GM21723 (cell line): Measurements from ENCODE around the gene AP1B1.
"Not testable (repeated sequence)": the region's sequence is repeated elsewhere in the genome, so short reads cannot be mapped to it uniquely, and the experiment has no call there.

ENCODE experiments used
- ATAC-seq: cut with Tn5 transposase; IDR thresholded peaks from one replicate; pipeline ENCODE4 v1.9.1; 2021; ENCODE audit warnings: mild to moderate bottlenecking, moderate library complexity; ENCODE audit not compliant: unreplicated experiment

AP1B1 gene

GRCh38 chr22:29387921-29388758 is at the start of gene AP1B1:
TSS of gene AP1B1 (minus strand) at chr22:29388570. CDS start at chr22:29367243, 21,327 bp downstream.
- ATAC-seq = peak; percentile 85

- ATAC-seq = no peak
Observed at GRCh38 chr22:29435236-29436136, 47.1 kb upstream of the AP1B1 start.

DNA sequence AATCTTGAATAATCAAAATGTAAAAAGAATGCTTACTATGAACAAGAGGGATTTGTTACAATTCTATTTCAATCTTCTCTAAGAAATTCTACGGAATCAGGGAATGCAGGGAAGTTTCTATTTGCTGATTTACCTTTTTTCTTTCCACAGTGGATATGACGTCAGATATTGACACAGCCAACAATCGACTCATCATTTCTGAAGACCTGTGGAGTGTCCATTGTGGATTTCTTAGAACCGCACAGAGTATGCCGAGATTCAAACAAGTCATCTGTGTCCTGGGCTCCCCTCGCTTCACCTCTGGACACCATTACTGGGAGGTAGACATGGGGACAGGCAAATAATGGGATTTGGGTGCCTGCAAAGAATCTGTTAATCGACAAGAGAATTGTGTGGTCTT is 45.9 kb upstream of the AP1B1 start:
- ATAC-seq = no peak

DNA sequence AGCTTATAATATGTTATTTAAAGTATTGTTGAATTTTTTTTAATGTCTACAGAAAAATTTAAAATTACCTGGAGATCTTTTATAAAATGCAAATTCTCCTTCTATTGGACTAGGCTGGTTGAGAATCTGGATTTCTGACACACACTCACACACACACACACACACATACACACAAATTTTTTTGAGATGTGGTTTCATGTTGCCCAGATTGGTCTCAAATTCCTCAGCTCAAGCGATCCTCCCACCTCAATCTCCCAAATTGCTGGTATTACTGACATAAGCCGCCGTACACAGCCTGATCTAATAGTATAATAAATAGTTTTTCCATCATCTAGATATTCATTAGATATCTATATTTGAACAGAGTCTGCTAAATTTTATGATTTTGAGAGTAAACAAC is 45.5 kb upstream of the AP1B1 start:
- no peak for ATAC-seq

GRCh38 chr22:29431986-29432385 is 43.6 kb upstream of the AP1B1 start:
- no peak for ATAC-seq

DNA sequence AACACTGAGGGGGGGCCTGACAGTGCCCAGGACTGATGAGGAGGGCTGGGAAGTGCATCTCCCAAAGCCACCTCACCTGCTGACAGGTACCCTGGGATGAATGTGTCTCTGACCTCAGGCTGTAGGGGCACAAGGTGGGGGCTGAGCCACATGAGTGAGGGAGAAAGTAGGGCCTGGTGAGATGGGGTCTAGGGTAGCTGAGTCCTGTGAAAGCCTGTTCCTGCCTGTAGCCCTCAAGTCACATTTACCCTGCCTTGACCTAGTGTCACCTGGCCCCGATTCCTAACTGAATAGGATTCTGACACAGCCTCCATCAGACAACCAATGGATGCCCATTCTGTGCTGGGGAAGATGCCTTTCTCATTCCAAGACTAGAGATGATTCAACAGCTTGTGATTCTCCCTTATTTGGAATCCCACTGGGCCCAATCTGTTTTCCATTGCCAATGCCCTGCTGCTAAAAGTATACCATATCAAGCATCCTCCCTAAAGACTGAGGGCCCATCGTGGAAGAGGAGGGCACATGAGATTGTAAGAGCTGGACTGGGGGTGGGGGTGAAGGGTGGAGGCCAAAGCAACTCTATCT is 38.9 kb upstream of the AP1B1 start:
- ATAC-seq = no peak

DNA sequence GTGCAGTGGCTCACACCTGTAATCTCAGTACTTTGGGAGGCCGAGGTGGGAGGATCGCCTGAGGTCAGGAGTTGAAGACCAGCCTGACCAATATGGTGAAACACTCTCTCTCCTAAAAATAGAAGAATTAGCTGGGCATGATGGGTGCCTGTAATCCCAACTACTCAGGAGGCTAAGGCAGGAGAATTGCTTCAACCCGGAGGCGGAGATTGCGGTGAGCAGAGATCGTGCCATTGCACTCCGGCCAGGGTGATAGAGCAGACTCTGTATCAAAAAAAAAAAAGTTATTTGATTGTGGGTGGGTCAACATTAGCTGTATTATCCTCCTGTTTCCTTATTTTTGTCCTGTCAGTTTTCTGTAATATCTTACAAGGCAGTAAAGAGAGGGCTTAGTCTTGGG is 38.1 kb upstream of the AP1B1 start:
- no peak for ATAC-seq

GRCh38 chr22:29418704-29419103 is 30.3 kb upstream of the AP1B1 start:
- not testable (repeated sequence) for ATAC-seq

GRCh38 chr22:29414951-29415591 is 26.7 kb upstream of the AP1B1 start:
- ATAC-seq = not testable (repeated sequence)

GRCh38 chr22:29412772-29413171 is 24.4 kb upstream of the AP1B1 start:
- ATAC-seq = not testable (repeated sequence)

DNA sequence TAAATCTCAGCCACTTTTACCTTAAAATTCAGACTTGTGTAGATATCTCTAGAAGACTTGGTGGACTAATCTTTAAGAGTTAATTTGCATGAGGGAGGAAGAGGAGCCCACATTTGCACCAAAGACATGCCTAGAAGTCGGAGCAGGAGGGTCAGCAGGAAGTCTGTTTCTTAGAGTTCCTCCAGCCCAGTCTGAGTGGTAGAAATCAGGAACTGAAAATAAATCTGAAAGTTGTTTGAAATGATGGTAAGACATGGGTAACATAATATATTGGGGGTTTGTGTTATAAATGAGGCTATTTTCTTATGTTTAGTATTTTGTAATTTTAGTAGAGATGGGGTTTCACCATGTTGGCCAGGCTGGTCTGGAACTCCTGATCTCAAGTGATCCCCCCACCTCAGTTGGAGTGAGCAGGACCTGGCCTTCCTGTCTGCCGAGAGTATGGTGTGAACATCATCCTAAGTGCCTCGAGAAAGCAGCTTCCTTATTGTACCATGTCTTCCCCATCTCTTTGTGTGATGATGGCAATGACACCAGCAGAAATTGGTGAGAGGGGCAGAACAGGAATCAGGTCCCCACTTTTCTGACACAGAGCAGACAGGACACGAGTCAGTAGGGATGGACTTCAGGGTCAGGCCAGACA is 23.3 kb upstream of the AP1B1 start:
- ATAC-seq = peak; percentile 67

DNA sequence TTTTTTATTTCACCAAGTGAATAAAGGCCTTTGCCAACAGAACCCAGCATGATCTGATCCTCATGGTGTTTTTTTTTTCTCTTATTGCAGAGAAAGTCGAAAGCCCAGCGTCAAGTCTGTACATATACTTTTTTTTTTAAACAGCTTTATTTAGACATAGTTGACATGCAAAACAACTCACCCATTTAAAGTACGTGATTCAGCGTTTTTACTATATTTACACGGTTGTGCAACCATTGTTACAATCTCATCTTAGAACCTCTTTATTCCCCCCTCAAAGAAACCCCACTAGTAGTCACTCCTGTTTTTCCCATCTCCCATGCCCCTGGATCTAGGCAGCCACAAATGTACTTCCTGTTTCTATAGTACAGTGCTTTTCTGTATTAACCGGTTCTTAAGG is 20.6 kb upstream of the AP1B1 start:
- no peak for ATAC-seq

DNA sequence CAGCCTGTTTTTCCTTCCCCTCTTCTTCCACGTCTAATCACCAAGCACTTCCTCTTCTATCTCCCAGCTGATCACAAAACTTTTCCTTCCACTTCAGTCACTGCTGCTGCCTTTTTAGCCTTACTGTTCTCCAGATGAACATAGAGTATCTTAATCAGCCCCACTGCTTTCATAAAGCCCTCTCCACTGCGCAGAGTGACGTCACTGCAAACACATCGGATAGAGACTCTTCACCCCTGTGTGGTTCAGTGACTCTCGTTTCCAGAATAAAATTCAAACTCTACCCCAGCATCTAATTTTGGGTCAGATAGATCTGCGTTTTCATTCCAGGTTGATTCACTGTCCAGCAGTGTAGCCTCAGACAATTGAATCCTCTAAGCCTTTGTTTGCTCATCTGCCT is 13.2 kb upstream of the AP1B1 start:
- not testable (repeated sequence) for ATAC-seq

- ATAC-seq = no peak
Observed at GRCh38 chr22:29400576-29400975, 12.2 kb upstream of the AP1B1 start.

- ATAC-seq = no peak
Observed at GRCh38 chr22:29397791-29398190, 9.4 kb upstream of the AP1B1 start.

GRCh38 chr22:29396126-29396525 is 7.8 kb upstream of the AP1B1 start:
- ATAC-seq = no peak

DNA sequence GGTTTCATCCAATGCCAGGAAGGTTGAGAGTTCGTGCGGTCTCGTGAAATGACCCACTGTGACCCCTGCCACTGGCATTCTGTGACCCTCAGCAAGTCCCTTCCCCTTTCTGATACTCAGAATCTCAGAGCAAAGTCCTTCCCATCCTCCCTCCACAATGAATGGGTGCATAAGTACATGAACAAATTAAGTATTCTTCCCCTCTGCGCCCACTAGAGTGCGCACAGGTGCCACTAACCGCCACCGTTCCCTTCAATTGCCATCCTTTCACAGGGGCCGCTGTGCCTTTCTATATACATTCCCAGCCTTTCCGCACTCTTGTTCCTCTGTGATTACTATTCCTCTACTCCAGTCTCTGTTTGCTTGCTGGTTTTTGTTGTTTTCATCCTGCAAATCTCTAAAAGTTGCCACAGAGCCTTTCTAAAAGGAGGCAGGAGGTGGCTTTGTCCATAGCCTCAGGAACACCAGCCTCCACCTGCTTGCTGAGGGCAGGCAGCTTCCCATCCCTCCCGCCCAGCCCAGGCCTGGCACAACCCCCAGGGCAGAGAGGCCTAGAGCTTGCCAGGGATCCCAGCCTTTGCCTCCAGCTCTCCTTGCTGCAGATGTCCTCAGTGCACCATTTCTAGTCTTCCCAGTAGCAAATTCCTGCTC is 6.7 kb upstream of the AP1B1 start:
- peak; percentile 59 for ATAC-seq

DNA sequence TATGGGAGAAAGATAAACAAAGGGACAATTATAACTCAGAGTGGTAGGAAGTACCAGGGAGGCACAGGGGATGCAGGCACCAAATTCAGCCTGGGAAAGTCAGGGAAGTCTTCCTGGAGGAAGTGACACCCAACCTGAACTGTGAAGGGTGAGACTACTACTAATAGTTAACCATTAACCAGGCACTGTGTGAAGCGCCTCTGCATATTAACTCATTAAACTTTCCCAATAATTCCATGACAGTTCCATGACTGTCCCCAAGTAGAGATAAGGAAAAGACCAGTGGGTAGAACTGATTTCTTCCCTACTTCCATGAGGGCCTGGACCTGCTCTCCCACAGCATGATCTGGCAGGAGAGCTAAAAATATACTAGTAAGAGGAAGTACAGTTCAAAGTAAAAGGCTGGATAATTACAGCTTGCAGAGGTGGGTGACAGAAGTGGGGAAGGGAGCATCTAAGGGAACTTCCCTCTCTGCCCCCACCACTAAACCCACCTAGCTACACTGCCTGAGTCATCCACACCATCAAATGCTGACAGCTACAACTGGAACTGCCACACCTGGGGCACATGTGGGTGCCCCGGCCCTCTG is 4.7 kb upstream of the AP1B1 start:
- ATAC-seq = no peak

GRCh38 chr22:29391546-29391945 is 3.2 kb upstream of the AP1B1 start:
- ATAC-seq = no peak

DNA sequence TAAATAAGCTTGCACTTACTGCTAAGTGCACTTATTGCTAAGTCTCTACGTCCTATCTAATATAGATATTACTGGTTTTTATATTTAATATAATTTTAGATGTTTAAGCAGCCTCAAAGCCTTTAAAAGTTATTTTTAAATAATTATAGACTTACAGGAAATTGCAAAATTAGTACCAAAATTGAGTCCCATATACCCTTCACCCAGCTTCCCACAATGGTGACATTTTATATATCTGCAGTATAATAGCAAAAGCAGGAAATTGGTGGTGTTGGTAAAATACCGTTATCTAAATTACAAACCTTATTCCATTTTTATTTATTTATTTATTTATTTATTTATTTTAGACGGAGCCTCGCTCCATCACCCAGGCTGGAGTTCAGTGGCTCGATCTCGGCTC is 1.9 kb upstream of the AP1B1 start:
- ATAC-seq = no peak
